Left ventricle myocardium inferior (tissue), 1 donor: Measurements from ENCODE around the gene CPPED1. TPM values are rescaled to one million over a fixed set of nuclear protein-coding genes. Genes with fewer than 3 reads are reported as not detected.

Source experiments
- microRNA-seq: library from miRNA; unstranded; fragments of <30 nt; microRNA quantifications from one replicate; pipeline ENCODE4 v1.2.0, GENCODE V29; 2020
- total RNA-seq: library from RNA; stranded (reverse); fragmentation: NEBNext Ultra II Directional; extraction: Animal tissue kit (Norgen Biotek cat#: 25700); gene quantifications from one replicate; pipeline ENCODE4 v1.2.1, GENCODE V29; 2021
- donor health status: DM: no; HTN: yes; CAD: no; lungs with severe emphysema.

CPPED1 gene
- total RNA-seq, 1 donor from 2014 or later, result 12.4 TPM

Small RNAs within 50 kb of the gene (microRNA-seq; reads per million reads assigned to microRNA genes)
- gene MIR4718, result not detected

Other genes starting within 250 kb of the CPPED1 start
- 0.30 TPM for gene SHISA9, start 97.7 kb upstream of the CPPED1 start, total RNA-seq